ENCODE data around the gene TREML4.
"Not testable (repeated sequence)": the region's sequence is repeated elsewhere in the genome, so short reads cannot be mapped to it uniquely, and the experiment has no call there.

The TREML4 gene, protein sequence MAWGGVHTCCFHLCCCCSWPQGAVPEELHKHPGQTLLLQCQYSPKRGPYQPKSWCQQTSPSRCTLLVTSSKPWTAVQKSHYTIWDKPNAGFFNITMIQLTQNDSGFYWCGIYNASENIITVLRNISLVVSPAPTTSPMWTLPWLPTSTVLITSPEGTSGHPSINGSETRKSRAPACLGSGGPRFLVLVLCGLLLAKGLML

DNA sequence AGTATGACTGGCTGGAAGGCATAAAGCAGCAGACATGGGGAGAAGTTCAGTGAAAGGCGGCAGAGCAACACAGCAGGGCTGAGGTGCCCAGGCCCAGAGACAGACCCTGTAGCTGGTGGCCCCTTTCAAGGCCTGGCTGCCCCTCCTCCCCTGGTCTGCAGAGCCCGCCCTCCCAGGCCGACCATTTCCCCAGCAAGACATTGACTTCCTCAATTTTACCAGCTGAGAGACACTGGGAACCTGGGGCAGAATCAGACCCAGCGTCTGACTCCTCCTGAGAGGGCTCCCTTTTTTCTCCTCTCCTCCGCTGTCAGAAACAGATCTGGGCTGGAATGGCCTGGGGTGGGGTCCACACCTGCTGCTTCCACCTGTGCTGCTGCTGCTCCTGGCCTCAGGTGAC, at the start of gene TREML4:
TREML4 (plus strand) TSS at position 254 of the 400 bp plus-strand sequence; CDS start at position 333, 79 bp downstream.
- in situ Hi-C loops (cut with HindIII; ENCODE audit: low pct_ligation_motif_present, low pct_unique_long_range_greater_than_20kb, low sequenced_read_pairs): no loop called here
- DNase-seq: no peak

DNA sequence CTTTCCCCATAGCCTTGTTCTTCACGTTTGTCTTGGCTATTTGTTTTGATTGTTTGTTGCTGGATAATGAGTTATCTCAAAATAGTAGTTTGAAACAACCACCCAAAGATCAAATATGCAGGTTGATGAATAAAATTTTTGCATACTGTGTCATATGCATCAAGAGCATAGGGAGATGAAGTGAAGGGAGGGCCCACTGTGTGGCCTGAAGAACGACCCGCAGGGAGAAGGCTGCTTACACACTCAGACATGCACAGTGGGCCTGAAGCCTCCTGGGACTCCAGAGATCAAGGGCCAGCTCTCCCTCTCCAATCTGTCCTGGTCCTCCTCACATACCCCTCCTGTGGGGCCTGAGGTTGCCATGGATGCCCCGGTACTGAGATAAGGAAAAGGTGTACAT, 49.0 kb upstream of the TREML4 start:
- DNase-seq: no peak
- in situ Hi-C loops (cut with HindIII; ENCODE audit: low pct_ligation_motif_present, low pct_unique_long_range_greater_than_20kb, low sequenced_read_pairs): no loop called here

DNA sequence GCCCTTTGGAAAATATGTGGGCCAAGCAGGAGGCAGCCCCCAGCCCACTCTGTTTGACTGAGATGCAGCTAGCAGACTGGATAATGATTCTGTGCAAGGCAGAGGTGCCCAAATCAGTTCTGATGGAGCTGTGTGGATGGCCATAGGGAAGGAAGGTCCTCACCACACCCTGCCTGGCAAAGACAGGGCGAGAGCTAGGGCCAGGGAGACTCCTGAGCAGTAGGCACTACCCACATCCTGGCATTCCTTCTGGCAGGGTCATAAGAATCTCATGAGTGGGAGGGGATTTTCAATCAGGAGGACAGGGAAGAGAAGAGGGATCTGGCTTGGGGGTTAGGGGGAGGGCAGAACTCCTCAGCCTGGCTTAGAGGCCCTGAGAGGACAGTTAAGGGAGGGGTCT, 46.6 kb upstream of the TREML4 start:
- DNase-seq: no peak
- in situ Hi-C loops (cut with HindIII; ENCODE audit: low pct_ligation_motif_present, low pct_unique_long_range_greater_than_20kb, low sequenced_read_pairs): no loop called here

DNA sequence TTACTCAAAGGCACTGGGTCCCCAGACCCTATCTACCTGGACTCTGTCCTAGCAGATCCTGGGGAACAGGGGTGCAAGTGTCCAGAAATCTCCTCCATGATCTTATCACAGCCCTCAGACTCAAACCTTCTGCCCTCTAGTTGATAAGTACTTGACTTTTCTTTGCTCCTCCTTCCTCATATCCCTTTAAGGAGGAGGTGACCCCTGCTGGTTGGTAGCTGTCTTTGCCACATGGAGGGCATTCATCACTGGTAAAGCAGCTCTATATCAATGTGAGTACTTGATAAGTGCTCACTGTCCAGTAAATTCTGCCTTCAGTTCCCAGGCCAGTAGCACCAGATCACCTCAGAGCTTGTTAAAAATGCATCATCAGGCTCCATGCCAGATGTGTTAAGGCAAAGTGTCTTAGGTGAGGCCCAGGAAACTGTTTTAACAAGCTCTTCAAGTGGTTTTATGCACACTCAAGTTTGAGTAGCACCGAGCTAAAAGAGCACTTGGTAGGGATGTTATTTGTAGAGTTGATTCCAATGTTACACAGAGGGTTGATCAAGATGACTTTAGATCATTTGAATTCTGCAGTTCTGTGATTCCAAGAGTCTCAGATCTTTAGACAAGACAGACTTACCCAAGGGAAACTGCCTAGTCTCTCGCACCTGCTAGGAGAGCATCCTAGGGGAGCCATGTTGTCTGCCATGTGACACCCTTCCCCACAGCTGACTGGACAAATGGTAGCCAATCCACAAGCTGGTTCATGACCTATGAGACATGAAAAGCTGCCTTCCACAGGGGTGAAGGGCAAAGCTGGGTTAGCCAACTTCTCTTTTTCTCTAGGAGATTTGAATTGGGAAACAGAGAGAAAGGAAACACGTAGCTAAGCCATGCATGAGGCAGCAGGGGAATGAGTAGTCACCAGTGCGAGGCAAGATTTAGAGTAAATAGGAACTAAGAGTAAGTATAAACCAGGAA, 45.8 kb upstream of the TREML4 start:
- in situ Hi-C loops (cut with HindIII; ENCODE audit: low pct_ligation_motif_present, low pct_unique_long_range_greater_than_20kb, low sequenced_read_pairs): no loop called here

DNA sequence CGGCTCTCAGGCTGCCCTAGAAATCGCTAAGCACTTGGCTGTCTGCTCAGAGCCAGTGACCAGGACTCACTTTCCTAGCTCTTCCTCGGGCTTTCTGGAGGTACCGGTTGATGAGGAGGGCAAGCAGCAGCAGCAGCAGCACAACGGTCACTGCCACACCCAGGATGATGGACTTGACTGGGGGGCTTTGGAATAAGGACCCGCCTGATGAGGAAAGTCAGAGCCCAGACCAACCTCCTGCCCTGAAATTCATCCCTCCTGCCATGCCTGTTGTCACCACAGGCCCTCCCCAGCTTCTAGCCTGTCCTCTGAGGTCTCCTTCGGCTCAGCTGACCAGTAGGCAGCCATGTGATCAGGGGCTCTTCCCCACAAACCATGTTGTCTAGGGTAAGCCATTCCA, 43.4 kb upstream of the TREML4 start:
- in situ Hi-C loops (cut with HindIII; ENCODE audit: low pct_ligation_motif_present, low pct_unique_long_range_greater_than_20kb, low sequenced_read_pairs): no loop called here
- no peak for DNase-seq

More for the DNA sequence above, 45.8 kb upstream of the TREML4 start:
- peak; percentile 66 for DNase-seq

DNA sequence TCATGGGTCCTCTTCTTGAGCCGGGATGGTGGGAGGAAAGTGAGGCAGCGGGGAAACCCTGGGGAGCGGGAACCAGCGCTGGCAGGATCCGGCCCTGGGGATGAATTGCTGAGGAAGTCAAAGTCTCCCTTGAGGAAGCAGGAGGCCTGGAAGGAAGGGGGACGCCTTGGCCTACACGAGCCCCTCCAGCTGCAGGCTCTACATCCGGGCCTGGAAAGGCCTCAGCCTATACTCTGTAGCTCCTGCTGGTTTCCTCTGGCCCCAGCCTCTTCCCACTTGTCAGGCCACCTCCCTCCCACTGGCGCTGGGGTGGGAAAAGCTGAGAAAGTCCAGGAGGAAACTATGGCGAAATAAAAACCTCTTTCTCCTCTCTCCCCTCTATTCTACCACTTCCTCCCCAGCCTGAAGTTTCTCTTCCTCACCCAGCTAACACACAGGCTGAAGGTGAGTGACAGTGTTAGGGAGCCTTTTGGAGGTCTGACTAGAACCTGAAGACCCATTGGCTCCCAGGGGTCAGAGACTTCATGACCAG, 42.1 kb upstream of the TREML4 start:
- in situ Hi-C loops (cut with HindIII; ENCODE audit: low pct_ligation_motif_present, low pct_unique_long_range_greater_than_20kb, low sequenced_read_pairs): no loop called here
- DNase-seq: no peak

DNA sequence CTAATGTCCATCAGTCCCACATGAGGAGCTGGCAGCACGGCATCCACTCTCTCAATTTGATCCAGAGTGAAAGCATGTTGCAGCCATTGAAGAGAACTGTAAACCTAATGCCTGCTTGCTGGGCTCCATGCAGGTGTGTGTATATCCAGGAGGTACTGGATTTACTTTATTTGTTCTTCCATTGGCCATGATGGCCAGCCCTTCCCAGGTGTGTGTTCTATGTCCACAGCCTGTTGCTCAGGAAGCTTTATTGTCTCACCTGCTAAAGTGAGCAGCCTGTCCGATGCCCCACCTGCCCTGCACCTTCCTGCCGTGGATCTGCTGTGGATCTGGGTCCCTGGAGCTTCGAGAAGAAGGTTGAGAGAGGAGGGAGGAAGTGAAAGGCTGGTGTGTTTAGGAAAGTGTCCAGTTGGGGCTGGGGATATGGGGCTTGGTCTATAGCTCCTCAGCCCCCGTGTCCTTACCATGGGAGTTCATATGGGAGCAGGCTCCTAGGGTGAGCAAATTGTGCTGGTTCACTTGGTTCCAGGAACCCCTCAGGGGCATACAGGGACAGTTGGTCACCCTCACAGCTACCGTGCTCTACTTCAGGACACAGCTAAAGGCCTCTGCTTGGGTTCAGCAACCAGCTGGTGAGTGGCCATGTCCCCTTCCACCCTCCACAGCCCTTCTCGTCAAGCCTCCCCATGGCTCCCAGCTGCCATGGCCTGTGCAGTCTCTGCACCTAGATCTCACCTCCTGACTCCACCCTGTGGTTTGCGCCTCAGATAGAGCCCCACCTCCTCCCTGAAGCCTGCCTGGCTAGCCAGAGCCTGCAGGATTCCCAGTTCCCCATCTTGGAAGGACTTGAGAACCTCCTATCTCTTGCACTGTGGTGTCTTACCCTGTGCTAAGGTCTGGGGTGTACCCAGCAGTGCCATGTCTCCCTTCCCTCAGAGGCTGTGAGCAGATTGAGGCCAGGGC, 39.9 kb upstream of the TREML4 start:
- no peak for DNase-seq
- in situ Hi-C loops (cut with HindIII; ENCODE audit: low pct_ligation_motif_present, low pct_unique_long_range_greater_than_20kb, low sequenced_read_pairs): no loop called here

DNA sequence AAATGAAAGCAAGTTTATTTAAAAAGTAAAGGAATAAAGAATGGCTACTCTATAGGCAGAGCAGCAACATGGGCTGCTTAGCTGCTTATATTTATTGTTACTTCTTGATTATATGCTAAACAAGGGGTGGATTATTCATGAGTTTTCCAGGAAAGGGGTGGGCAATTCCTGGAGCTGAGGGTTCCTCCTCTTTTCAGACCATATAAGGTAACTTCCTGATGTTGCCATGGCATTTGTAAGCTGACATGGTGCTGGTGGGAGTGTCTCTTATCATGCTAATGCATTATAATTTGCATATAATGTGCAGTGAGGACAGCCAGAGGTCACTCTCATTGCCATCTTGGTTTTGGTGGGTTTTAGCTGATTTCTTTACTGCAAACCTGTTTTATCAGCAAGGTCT, 39.1 kb upstream of the TREML4 start:
- in situ Hi-C loops (cut with HindIII; ENCODE audit: low pct_ligation_motif_present, low pct_unique_long_range_greater_than_20kb, low sequenced_read_pairs); DNase-seq: not testable (repeated sequence)

DNA sequence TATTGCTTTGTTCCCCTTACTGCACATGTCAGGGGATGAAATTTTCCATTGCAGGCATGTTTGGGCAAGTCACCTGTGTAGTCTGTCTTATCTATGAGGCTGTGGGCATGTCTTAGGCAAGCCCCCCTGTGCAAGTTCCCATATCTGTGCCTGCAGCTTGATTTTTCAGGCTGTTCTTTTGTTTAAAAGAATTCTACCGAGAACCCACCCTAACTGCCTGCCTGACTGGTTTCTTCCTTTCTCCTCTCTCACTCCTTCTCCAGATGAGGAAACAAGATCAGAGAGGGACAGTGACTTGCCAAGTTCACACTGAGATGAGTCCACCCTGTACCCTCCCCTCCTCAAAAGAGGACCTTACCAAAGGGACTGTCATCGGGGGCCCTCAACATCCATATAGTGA, 38.2 kb upstream of the TREML4 start:
- in situ Hi-C loops (cut with HindIII; ENCODE audit: low pct_ligation_motif_present, low pct_unique_long_range_greater_than_20kb, low sequenced_read_pairs): no loop called here
- no peak for DNase-seq

DNA sequence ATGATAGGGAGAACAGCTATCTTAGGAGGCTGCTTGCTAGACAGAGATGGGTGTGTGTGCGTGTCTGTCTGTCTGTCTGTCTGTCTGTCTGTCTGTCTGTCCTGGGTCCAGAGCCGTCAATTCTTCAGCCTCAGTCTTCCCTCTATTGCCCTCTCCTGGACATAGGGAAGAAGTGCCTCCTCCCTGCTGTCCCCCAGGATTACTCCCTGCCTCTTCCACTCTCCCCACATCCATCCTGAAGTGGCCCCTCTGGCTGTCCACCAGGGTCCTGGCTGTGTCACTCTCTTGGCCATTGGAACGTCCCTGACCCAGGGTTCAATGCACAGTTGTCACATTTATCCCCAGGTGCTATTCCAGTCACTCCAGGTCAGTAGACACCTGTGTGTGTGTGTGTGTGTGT, 37.4 kb upstream of the TREML4 start:
- DNase-seq: no peak
- in situ Hi-C loops (cut with HindIII; ENCODE audit: low pct_ligation_motif_present, low pct_unique_long_range_greater_than_20kb, low sequenced_read_pairs): no loop called here

DNA sequence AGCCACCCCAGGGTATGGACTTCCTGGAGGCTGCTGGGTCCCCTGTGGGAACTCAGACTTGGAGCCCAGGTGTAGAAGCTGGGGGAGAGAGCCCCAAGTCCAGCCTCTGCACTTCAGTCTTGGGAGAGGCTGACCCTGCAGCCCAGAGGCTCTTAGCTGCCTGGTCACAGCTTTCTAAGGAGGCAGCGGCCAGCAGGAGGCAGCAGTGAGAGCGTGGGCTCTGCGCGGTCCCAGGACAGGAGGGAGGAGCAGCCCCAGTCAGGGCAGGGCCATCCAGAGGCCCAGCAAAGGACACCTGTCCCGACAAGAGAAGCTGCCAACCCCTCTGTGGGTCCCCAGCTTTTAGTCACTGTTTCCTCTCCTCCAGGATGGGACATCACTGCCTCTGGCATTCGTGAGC, 36.6 kb upstream of the TREML4 start:
- DNase-seq: peak; percentile 26
- in situ Hi-C loops (cut with HindIII; ENCODE audit: low pct_ligation_motif_present, low pct_unique_long_range_greater_than_20kb, low sequenced_read_pairs): no loop called here

DNA sequence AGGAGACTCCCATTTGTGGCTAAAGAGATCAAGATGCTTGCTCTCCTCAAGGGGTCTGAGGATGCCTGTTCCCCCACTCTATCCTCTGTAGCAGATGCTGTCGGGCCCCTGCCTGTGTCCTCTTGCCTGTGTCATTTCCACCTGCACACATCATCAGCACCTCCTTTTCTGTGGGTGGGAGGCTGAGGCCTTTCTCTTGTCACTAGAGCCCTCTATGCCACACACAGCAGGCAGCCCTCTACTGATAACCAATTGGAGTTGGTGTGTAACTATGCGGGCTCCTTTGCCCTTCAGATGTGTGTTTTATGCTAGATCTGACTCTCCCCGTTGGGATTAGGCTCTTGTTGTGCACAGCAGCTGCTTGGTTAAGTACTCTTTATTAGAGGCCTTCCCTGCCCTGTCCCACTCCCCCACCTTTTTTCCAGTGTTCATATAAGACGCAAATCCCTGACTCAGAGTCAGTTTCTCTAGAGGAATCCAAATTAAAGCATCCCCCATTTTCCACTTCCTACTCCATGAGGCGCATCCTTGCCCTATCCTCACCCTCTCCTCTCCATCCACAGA, 34.9 kb upstream of the TREML4 start:
- no peak for DNase-seq
- in situ Hi-C loops (cut with HindIII; ENCODE audit: low pct_ligation_motif_present, low pct_unique_long_range_greater_than_20kb, low sequenced_read_pairs): no loop called here

DNA sequence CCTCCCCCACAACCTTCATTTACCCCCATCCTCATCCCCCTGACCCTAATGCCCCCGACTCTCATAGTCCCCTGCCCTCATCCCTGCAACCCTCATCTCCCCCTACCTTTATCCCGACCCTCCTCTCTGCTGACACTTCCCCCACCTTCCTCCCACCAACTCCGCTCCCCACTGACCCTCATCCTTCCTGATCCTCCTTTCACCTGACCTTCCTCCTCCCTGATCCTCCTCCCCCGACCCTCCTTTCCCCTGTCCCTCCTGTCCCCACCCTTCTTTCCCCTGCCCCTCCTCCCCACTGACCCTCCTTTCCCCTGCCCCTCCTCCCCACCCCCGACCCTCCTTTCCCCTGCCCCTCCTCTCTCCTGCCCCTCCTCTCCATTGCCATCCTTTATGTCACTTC, 34.3 kb upstream of the TREML4 start:
- in situ Hi-C loops (cut with HindIII; ENCODE audit: low pct_ligation_motif_present, low pct_unique_long_range_greater_than_20kb, low sequenced_read_pairs): no loop called here

DNA sequence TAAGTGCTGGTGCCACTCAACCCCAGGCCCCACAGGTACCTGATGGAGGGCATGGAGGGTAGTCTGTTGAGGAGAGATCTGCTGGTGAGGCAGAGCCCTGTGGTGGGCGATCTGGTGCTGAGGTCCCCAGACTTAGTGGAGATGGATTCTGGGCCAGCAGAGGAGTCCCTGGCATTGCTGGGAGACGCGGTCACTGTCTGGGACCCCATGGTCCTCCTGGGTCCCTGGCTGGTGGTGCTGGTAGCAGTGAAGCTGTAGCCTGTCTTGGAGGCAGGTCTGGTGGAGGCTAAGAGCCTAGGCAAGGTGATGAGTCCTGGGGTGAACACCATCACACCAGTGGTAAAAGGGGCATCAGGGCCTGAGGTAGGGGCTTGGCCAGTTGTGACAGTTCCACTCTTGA, 33.8 kb upstream of the TREML4 start:
- in situ Hi-C loops (cut with HindIII; ENCODE audit: low pct_ligation_motif_present, low pct_unique_long_range_greater_than_20kb, low sequenced_read_pairs): no loop called here
- no peak for DNase-seq

More for the DNA sequence above, 34.3 kb upstream of the TREML4 start:
- no peak for DNase-seq

DNA sequence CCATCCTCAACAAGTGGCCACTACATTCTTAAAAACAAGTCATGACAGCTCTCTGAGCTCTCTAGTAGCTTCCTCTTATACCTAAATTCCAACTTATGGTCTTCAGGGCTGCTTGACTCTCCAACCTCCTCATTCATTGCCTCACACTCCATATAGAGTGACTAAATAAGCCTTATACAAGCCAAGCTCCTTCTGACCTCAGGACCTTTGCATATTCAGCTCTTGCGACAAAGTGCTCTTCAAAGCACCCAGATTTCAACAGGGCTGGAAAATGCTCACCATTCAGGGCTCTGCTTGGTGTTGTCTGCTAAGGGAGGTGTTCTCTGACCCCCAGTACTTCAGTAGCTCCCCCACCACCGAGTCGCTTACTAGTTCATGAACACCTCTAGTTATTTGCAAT, 30.9 kb upstream of the TREML4 start:
- no peak for DNase-seq
- in situ Hi-C loops (cut with HindIII; ENCODE audit: low pct_ligation_motif_present, low pct_unique_long_range_greater_than_20kb, low sequenced_read_pairs): no loop called here

DNA sequence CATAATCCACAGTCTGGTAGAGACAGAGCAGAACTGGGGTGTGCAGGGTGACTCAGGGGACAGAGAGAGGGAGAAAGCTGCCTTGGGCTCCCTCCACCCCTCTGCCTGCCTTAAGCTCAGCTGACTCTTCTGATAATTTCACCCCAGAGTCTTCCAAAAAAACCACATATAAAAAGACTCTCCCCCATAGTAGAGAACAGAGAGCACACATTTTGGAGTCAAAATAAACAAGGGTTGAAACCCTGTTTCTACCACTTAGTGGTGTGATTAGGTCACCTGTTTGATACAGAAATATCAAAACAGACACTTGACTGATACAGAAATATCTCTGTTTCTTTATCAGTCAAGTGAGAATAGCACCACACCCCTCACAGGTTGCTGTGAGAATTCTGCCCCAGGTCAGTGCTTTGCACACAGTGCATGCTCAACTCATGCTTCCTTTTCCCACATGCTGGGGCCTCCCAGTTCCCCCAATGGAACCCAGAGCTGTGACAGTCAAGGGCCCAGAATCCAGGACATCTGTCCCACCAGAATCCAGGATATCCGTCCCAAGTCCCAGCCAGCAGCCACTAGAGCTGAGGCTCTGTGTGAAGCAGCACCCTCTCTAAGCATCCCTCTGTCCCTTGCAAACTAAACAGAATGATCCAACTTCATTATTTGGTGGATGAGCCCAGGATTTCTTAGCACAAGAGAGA, 28.4 kb upstream of the TREML4 start:
- DNase-seq: no peak
- in situ Hi-C loops (cut with HindIII; ENCODE audit: low pct_ligation_motif_present, low pct_unique_long_range_greater_than_20kb, low sequenced_read_pairs): no loop called here

DNA sequence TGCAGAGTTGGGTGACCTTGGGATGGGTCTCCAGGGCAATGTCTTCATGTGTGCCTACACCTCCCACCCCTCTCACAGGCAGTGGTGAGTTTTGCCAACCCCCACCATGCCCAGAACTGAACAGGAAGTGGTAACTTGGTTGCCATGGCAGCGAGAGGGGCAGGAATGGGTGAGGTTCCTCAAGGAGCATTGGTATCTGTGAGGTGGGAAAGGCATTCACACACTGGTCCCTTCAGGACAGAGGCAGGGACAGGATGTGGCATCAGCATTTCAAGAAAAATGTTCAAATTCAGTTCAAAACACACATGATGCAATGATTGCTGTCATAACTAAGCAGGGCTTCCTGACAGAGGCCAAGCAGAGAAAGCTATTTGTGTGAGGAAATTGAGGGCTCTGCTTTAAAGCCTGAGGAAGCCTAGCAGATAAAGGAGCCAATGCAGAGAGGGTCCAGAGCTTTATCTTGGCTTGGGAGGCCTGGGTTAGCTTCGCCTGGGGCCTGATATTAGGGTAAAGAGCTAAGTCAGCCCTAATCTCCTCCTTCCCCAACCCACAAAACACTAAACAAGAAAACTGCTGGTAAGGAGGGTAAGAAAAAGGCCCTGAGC, 27.8 kb upstream of the TREML4 start:
- no peak for DNase-seq
- in situ Hi-C loops (cut with HindIII; ENCODE audit: low pct_ligation_motif_present, low pct_unique_long_range_greater_than_20kb, low sequenced_read_pairs): no loop called here
